Measurements from ENCODE around the gene HNRNPA1. TPM values are rescaled to one million over a fixed set of nuclear protein-coding genes. Genes with fewer than 3 reads are reported as not detected.

The HNRNPA1 gene
- total and polyA plus RNA-seq, 2 of the 4 experiments (the other 2 are of a cell fraction) = 747 to 1,409 TPM

- H3K4ac ChIP-seq (ENCODE audit: low read depth, low read length) = no peak overlapping the region
- H3K4me1 ChIP-seq (ENCODE audit: control insufficient read depth, insufficient read depth, low read length) = no peaks in the 10 kb centered on the region
- no peak overlapping the region for H2BK15ac ChIP-seq (ENCODE audit: low read depth, low read length)
- no peaks in the 10 kb centered on the region for H3K9me1 ChIP-seq (ENCODE audit: insufficient read depth, low read length)
- ATAC-seq (ENCODE audit: low read depth) (no peak), DNase-seq (no peak)
- H2BK5ac ChIP-seq (ENCODE audit: low read depth, low read length, poor library complexity, severe bottlenecking) = no peak overlapping the region
- BruUV-seq (replicated peaks) = no TSS peak
- peaks cover 68% of the 10 kb centered on the region for H4K20me1 ChIP-seq (ENCODE audit: insufficient read depth, low read length)
- intact Hi-C loops (cut with micrococcal nuclease) = loop anchor here (5.0 kb wide), 1 partner anchor 35 kb away; no protein-coding TSS in a partner anchor
- no peak overlapping the region for H2AK9ac ChIP-seq (replicated peaks; ENCODE audit: low read depth, low read length, poor library complexity)
- H3K4me3 ChIP-seq (ENCODE audit: insufficient read depth, low read depth, low read length) = no peak overlapping the region
- H4K91ac ChIP-seq (ENCODE audit: insufficient read depth, low read depth, low read length) = no peak overlapping the region
- no peak overlapping the region for H3K56ac ChIP-seq (ENCODE audit: extremely low read depth, insufficient read depth, low read length)
- POLR2A ChIA-PET (ENCODE audit: unreplicated experiment) = interaction anchor here (0.8 to 0.9 kb wide), 2 partner anchors 38 to 72 kb away, joined by 4 to 5 read pairs; partner anchors contain the start of gene COPZ1
- H2BK20ac ChIP-seq (ENCODE audit: low read depth, low read length) = no peak overlapping the region
- H3K14ac ChIP-seq (replicated peaks; ENCODE audit: low read depth, low read length) = no peak overlapping the region
- no peak overlapping the region for H3K4me2 ChIP-seq (ENCODE audit: low read depth, low read length)
- no peak overlapping the region for H2AK5ac ChIP-seq (ENCODE audit: low read depth, low read length)
- H3K27ac ChIP-seq (ENCODE audit: insufficient read depth, low read length) = no peak overlapping the region
- no peaks in the 10 kb centered on the region for H3K9me3 ChIP-seq (ENCODE audit: control insufficient read depth, insufficient read depth, low read length)
- no peak overlapping the region for H2BK120ac ChIP-seq (ENCODE audit: low read depth, low read length)
- H3K27me3 ChIP-seq (ENCODE audit: control insufficient read depth, insufficient read depth, low read length) = no peaks in the 10 kb centered on the region
- dilution Hi-C loops (cut with HindIII; ENCODE audit: low sequenced_read_pairs, unreplicated experiment) = no loop called here
- H3K23ac ChIP-seq (ENCODE audit: low read depth, low read length) = no peak overlapping the region
- no peak overlapping the region for H2AFZ ChIP-seq (replicated peaks; ENCODE audit: low read length, poor library complexity)
- TF ChIP-seq, protein P1, sequence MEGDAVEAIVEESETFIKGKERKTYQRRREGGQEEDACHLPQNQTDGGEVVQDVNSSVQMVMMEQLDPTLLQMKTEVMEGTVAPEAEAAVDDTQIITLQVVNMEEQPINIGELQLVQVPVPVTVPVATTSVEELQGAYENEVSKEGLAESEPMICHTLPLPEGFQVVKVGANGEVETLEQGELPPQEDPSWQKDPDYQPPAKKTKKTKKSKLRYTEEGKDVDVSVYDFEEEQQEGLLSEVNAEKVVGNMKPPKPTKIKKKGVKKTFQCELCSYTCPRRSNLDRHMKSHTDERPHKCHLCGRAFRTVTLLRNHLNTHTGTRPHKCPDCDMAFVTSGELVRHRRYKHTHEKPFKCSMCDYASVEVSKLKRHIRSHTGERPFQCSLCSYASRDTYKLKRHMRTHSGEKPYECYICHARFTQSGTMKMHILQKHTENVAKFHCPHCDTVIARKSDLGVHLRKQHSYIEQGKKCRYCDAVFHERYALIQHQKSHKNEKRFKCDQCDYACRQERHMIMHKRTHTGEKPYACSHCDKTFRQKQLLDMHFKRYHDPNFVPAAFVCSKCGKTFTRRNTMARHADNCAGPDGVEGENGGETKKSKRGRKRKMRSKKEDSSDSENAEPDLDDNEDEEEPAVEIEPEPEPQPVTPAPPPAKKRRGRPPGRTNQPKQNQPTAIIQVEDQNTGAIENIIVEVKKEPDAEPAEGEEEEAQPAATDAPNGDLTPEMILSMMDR (conservative IDR thresholded peaks at IDR 0.05; ENCODE audit: low read depth, low read length) = no peak
- in situ Hi-C loops (cut with MboI; ENCODE audit: low sequenced_read_pairs) = no loop called here
- H3K36me3 ChIP-seq (ENCODE audit: control insufficient read depth, insufficient read depth, low read length) = peaks cover 36% of the 10 kb centered on the region
- peaks cover 12 to 26% of the 10 kb centered on the region in 2 experiments for H3K79me1 ChIP-seq (ENCODE audit: low read depth in 1 of 2, low read length in 2 of 2)
- H3K18ac ChIP-seq (ENCODE audit: low read depth, low read length) = no peak overlapping the region
- CTCF ChIA-PET = no interaction called here
- no peak overlapping the region for H4K5ac ChIP-seq (ENCODE audit: low read depth, low read length)
- H3K9ac ChIP-seq (ENCODE audit: low read depth, low read length) = no peak overlapping the region
- no peak overlapping the region; a peak in 1 of 4 replicates for H4K8ac ChIP-seq (ENCODE audit: low read depth in 2 of 2, low read length in 2 of 2)
- WGBS, 2 experiments (ENCODE audit: extremely low coverage in 2 of 2, insufficient read length in 1 of 2) = 82% methylated on average over 2 of the region's 8 CpGs; no CpG with 5 or more reads in 1 of the 2 experiments
Observed at GRCh38 chr12:54287261-54288157, 7.0 kb downstream of the HNRNPA1 start.

Measured in IMR-90 (cell line).